ENCODE measurements around the gene BTBD7. TPM values are rescaled to one million over a fixed set of nuclear protein-coding genes. Genes with fewer than 3 reads are reported as not detected.

BTBD7 gene
- total RNA-seq, 1 experiment from 2014 or later, result 32.5 TPM

DNA sequence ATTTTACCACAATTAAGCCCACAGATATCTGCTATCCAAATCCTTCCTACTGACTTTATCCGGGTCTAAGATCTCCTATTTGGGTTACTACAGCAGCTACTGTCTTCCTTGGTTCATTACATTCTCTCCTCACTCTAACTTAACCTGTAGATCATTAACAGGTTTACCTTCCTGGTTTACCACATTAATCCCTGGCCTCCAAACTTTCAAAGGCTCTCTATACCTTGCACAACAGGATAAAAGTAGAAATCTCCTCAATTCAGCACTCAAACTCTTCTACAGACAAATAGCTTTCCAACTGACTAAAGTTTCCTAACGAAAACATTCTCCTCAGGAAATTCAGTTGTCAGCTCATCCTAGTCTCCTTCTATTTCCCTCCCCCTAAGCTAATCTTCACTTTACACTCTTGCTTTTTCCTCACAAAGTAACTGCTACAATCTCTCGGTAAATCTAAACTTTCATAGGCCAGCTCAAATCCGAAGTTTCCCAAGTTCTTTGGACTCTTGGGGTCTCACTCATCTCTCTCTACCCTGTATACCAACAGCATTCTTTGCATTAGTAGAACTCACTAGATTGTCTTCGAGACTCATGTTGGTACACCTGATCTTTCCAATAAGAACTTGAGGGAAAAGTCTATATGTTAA is 2.7 kb downstream of the BTBD7 start:
- Mint-ChIP-seq H3K36me3 (ENCODE audit: insufficient read depth, unreplicated experiment) (peaks cover 17% of the 10 kb centered on the region), H3K27ac (ENCODE audit: low read depth, unreplicated experiment) (peak overlapping the region; percentile 71), H3K27me3 (ENCODE audit: insufficient read depth, unreplicated experiment) (no peaks in the 10 kb centered on the region), H3K4me1 (ENCODE audit: insufficient read depth, unreplicated experiment) (peaks cover 28% of the 10 kb centered on the region), H3K4me3 (ENCODE audit: unreplicated experiment) (peak overlapping the region; percentile 92), H3K9me3 (ENCODE audit: unreplicated experiment) (no peaks in the 10 kb centered on the region)
- TF ChIP-seq CTCF (IDR thresholded peaks at IDR 0.05; ENCODE audit: unreplicated experiment), result no peak
- intact Hi-C loops (cut with micrococcal nuclease), result loop anchor here (2.0 kb wide), 1 partner anchor 89 kb away; no protein-coding TSS in a partner anchor
- no peak for DNase-seq (ENCODE audit: unreplicated experiment)
- POLR2A ChIA-PET, result interaction anchor here (0.7 to 3.6 kb wide), 7 partner anchors 9 to 234 kb away, joined by 3 to 33 read pairs (median 5); partner anchors contain the start of genes GON7 and UBR7
- no TSS peak for BruUV-seq (replicated peaks)
- CTCF ChIA-PET, result no interaction called here

DNA sequence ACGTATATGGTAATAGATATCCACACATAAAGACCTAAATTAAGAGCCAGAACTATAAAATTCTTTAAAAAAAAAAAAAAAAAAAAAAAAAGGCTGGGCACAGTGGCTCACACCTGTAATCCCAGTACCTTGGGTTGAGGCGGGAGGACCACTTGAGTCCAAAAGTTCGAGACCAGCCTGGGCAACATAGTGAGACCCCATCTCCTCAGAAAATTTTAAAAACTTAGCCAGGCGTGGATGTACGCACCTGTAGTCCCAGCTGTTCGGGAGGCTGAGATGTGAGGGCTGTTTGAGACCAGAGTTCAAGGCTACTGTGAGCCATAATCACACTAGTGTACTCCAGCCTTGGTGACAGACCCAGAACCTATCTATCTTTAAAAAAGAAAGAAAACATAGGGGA is 4.3 kb downstream of the BTBD7 start:
- H3K9me3 Mint-ChIP-seq (ENCODE audit: unreplicated experiment), result no peaks in the 10 kb centered on the region
- TF ChIP-seq CTCF (IDR thresholded peaks at IDR 0.05; ENCODE audit: unreplicated experiment), result no peak
- peaks cover 31% of the 10 kb centered on the region for H3K36me3 Mint-ChIP-seq (ENCODE audit: insufficient read depth, unreplicated experiment)
- ChIA-PET POLR2A (interaction anchor here (1.1 to 1.3 kb wide), 2 partner anchors 11 to 122 kb away, joined by 3 to 5 read pairs; partner anchors contain the start of genes GON7 and UBR7), CTCF (no interaction called here)
- no peak overlapping the region for H3K4me3 Mint-ChIP-seq (ENCODE audit: unreplicated experiment)
- H3K27me3 Mint-ChIP-seq (ENCODE audit: insufficient read depth, unreplicated experiment), result no peaks in the 10 kb centered on the region
- no peak overlapping the region for H3K27ac Mint-ChIP-seq (ENCODE audit: low read depth, unreplicated experiment)
- intact Hi-C loops (cut with micrococcal nuclease), result no loop called here
- H3K4me1 Mint-ChIP-seq (ENCODE audit: insufficient read depth, unreplicated experiment), result peaks cover 30% of the 10 kb centered on the region
- no peak for DNase-seq (ENCODE audit: unreplicated experiment)
- BruUV-seq (replicated peaks), result no TSS peak

GRCh38 chr14:93326196-93326595 is 6.6 kb downstream of the BTBD7 start:
- no peak for TF ChIP-seq CTCF (IDR thresholded peaks at IDR 0.05; ENCODE audit: unreplicated experiment)
- peaks cover 40% of the 10 kb centered on the region for H3K36me3 Mint-ChIP-seq (ENCODE audit: insufficient read depth, unreplicated experiment)
- peaks cover 35% of the 10 kb centered on the region for H3K4me1 Mint-ChIP-seq (ENCODE audit: insufficient read depth, unreplicated experiment)
- ChIA-PET POLR2A (no interaction called here), CTCF (no interaction called here)
- no peak overlapping the region for H3K27ac Mint-ChIP-seq (ENCODE audit: low read depth, unreplicated experiment)
- H3K4me3 Mint-ChIP-seq (ENCODE audit: unreplicated experiment), result no peak overlapping the region
- H3K9me3 Mint-ChIP-seq (ENCODE audit: unreplicated experiment), result no peaks in the 10 kb centered on the region
- no TSS peak for BruUV-seq (replicated peaks)
- no peaks in the 10 kb centered on the region for H3K27me3 Mint-ChIP-seq (ENCODE audit: insufficient read depth, unreplicated experiment)
- intact Hi-C loops (cut with micrococcal nuclease), result no loop called here
- DNase-seq (ENCODE audit: unreplicated experiment), result no peak

GRCh38 chr14:93323600-93324174 is 9.1 kb downstream of the BTBD7 start:
- DNase-seq (ENCODE audit: unreplicated experiment), result no peak
- peaks cover 31% of the 10 kb centered on the region for H3K4me1 Mint-ChIP-seq (ENCODE audit: insufficient read depth, unreplicated experiment)
- TF ChIP-seq CTCF (IDR thresholded peaks at IDR 0.05; ENCODE audit: unreplicated experiment), result no peak
- intact Hi-C loops (cut with micrococcal nuclease), result no loop called here
- CTCF ChIA-PET, result no interaction called here
- H3K9me3 Mint-ChIP-seq (ENCODE audit: unreplicated experiment), result no peaks in the 10 kb centered on the region
- no TSS peak for BruUV-seq (replicated peaks)
- POLR2A ChIA-PET, result no interaction called here
- no peaks in the 10 kb centered on the region for H3K27me3 Mint-ChIP-seq (ENCODE audit: insufficient read depth, unreplicated experiment)
- H3K36me3 Mint-ChIP-seq (ENCODE audit: insufficient read depth, unreplicated experiment), result peaks cover 40% of the 10 kb centered on the region
- H3K27ac Mint-ChIP-seq (ENCODE audit: low read depth, unreplicated experiment), result no peak overlapping the region
- H3K4me3 Mint-ChIP-seq (ENCODE audit: unreplicated experiment), result no peak overlapping the region

Data from MCF 10A (cell line).